Mammary epithelial cell (primary cell): ENCODE measurements around the gene HSPA8.

Experiments used
- CTCF ChIP-seq, 2 donors: IDR thresholded peaks in 1 of 2; conservative IDR thresholded peaks in 1 of 2; 2 replicates each; pipeline ENCODE4 v1.5.1; 2011 to 2012; ENCODE audit warnings: inconsistent platforms in 2 of 2, low read length in 2 of 2, mild to moderate bottlenecking in 2 of 2, control low read depth in 1 of 2, low read depth in 1 of 2; ENCODE audit not compliant: insufficient read depth in 1 of 2; ENCODE audit errors: extremely low read depth in 1 of 2
- EZH2 ChIP-seq: IDR thresholded peaks from 2 replicates; pipeline ENCODE4 v1.6.1; 2012; ENCODE audit warnings: low read length, inconsistent platforms, borderline replicate concordance

GRCh38 chr11:123062892-123063825, 1.2 kb upstream of the HSPA8 start:
- no peak for TF ChIP-seq EZH2
- no peak for TF ChIP-seq CTCF (conservative IDR thresholded peaks at IDR 0.05 in 1 of 2, IDR thresholded peaks at IDR 0.05 in 1 of 2; ENCODE audit: extremely low read depth in 1 of 2, insufficient read depth in 1 of 2, low read depth in 1 of 2, low read length in 2 of 2)
